ENCODE results near the gene KRTAP4-2.

KRTAP4-2 gene

DNA sequence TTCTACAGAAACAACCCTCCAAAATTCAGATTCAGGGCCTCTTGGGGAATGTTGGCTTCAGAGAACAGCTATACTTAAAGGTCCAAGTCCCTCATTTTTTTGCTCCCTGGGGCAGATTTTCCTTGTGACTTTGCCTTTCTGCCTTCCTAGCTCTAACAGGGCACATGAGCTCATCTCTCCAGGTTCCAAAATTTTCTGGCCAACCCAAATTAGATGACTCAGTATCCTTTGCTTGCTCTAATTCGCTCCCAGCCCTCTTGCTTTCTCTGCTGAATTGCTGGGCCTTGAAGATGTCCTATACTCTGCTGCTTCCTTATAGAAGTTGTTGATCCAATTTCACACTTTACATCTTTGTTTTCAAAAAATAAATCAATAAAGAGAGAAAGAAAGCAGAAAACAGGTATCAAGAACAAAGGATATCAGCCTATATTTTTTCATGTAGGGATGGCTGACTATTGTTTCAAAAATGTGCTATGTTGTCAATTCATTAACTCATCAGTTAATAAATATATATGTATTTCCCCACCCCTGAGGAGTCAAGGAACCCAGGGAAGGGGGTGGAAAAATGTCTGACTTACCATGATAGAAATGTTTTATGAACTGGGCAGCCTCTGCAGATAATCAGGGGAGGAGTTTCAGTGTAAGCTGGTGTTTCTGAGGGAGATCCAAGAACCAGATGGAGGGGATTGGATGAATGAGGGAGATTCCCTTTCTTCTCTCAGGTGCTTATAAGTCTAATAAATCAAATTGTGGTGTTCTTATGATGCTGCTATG, 1.0 kb upstream of the KRTAP4-2 start:
- no peak for DNase-seq (ENCODE audit: low read depth)
- H3K4me3 ChIP-seq (replicated peaks; ENCODE audit: low read depth, low read length) = no peak overlapping the region
- TF ChIP-seq, protein P1, sequence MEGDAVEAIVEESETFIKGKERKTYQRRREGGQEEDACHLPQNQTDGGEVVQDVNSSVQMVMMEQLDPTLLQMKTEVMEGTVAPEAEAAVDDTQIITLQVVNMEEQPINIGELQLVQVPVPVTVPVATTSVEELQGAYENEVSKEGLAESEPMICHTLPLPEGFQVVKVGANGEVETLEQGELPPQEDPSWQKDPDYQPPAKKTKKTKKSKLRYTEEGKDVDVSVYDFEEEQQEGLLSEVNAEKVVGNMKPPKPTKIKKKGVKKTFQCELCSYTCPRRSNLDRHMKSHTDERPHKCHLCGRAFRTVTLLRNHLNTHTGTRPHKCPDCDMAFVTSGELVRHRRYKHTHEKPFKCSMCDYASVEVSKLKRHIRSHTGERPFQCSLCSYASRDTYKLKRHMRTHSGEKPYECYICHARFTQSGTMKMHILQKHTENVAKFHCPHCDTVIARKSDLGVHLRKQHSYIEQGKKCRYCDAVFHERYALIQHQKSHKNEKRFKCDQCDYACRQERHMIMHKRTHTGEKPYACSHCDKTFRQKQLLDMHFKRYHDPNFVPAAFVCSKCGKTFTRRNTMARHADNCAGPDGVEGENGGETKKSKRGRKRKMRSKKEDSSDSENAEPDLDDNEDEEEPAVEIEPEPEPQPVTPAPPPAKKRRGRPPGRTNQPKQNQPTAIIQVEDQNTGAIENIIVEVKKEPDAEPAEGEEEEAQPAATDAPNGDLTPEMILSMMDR (IDR thresholded peaks at IDR 0.05; ENCODE audit: low read length, missing control alignments) = no peak

DNA sequence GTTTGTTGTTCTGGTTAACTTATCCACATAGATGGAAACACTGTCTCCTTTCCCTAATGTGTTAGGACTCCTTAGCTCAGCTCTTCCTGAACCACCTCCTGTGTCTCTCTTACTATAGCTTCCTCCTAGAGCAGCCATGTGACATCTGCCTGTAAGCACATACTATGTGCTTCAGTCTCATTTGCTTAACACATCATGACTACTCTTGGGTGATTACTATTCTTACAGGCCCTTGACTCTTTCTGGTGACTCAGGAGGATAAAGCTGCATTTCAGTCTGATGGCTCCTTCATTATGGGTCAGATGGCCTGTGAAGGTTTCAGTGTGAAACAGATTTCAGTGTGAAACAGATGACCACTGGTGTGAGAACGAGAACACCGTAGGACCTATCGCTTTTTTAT, 320 bp upstream of the KRTAP4-2 start:
- TF ChIP-seq, protein P1 (IDR thresholded peaks at IDR 0.05; ENCODE audit: low read length, missing control alignments) = no peak
- no peak for DNase-seq (ENCODE audit: low read depth)

DNA sequence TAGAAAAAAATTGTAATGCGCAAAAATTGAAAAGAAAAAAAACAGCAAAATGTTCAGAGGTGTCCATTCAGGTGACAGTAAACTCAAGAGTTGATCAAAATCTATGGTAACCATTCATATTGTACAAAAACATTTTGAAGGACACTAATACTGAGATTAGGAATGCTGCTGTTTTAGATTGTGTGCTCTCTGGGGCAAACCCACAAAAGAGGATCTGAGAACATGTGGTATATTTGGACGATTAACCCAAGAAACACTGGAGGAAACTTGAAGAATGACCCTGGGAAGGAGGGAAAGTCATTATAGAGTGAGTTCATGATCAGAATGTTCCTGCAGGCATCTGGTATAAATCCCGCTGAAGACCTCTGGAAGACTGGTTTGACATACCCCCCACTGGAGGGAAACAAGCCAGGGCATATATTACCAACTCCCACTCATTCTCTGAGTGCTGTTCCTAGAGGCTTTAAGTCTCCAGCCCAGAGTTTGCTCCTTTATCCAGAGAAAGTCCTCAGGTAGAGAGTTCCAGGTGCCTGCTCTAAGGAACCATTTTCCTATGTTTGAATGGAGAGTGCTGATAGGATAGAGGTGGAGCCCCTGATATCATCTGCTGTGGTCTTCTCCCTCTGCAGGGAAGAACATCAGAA, 1.2 kb downstream of the KRTAP4-2 start:
- DNase-seq (ENCODE audit: low read depth) = no peak
- H3K4me3 ChIP-seq (replicated peaks; ENCODE audit: low read depth, low read length) = no peak overlapping the region
- TF ChIP-seq, protein P1 (IDR thresholded peaks at IDR 0.05; ENCODE audit: low read length, missing control alignments) = no peak

More for the DNA sequence above, 320 bp upstream of the KRTAP4-2 start:
- no peak overlapping the region for H3K4me3 ChIP-seq (replicated peaks; ENCODE audit: low read depth, low read length)

DNA sequence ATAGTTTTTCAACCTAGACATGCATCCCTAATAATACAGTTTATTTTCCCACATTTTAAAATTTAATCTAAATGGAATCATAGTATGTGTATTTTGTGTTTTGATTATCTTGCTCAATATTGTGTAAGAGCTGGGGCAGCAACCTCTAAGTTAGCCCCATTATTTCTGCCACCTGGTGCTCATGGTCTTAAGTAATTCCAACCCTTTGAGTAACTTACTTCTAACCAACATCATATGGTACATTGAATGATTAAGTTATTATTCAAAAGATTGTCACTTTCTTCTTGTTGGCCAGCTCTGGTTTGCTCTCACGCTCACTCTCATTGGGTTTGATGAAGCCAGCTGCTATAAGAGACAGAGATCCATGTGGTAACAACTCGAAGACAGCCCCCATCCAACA, 6.1 kb downstream of the KRTAP4-2 start:
- TF ChIP-seq, protein P1 (IDR thresholded peaks at IDR 0.05; ENCODE audit: low read length, missing control alignments) = no peak
- no peak overlapping the region for H3K4me3 ChIP-seq (replicated peaks; ENCODE audit: low read depth, low read length)
- DNase-seq (ENCODE audit: low read depth) = no peak

DNA sequence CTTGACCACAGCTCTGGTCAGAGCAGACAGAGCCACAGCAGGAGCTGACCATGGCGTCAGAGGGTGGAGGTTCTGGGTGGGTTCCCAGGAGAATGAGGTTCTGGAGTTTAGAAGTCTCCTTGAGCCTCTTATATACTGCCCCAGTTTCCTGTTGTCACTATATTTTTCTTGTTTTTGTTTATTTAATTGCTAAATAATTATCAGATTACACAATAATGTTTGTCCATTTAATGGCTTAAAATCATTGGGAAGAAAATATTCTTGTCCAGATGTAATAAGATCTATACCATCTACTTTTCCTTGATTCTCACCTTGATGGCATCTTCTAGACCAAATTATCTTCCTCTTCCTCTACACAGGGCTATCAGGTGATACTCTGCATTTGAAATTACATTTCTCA, 9.9 kb downstream of the KRTAP4-2 start, which contains the start of gene KRTAP4-3:
Gene KRTAP4-3 (minus strand): TSS at position 101 of the 400 bp plus-strand sequence. CDS start 49 bp downstream, at position 52.
- H3K4me3 ChIP-seq (replicated peaks; ENCODE audit: low read depth, low read length) = no peak within 1 kb of the TSS
- no peak for DNase-seq (ENCODE audit: low read depth)
- TF ChIP-seq, protein P1 (IDR thresholded peaks at IDR 0.05; ENCODE audit: low read length, missing control alignments) = no peak

DNA sequence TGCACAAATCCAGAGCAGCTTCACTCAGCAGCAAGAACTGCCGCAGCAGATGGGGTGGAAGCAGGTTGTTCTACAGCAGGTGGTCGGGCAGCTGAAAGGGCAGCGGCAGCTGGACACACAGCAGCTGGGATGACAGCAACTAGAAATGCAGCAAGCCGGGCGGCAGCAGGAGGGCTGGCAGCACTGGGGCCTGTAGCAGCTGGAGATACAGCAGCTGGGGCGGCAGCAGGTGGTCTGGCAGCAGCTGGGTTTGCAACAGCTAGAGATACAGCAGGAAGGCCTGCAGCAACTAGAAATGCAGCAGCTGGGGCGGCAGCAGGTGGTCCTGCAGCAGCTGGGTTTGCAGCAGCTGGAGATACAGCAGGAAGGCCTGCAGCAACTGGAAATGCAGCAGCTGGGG, 10.5 kb downstream of the KRTAP4-2 start:
- H3K4me3 ChIP-seq (replicated peaks; ENCODE audit: low read depth, low read length) = no peak overlapping the region
- no peak for DNase-seq (ENCODE audit: low read depth)
- TF ChIP-seq, protein P1 (IDR thresholded peaks at IDR 0.05; ENCODE audit: low read length, missing control alignments) = no peak
